HG02973 (cell line): Measurements from ENCODE around the gene PSG2.
"Not testable (repeated sequence)": the region's sequence is repeated elsewhere in the genome, so short reads cannot be mapped to it uniquely, and the experiment has no call there.

Experiments used
- ATAC-seq: cut with Tn5 transposase; IDR thresholded peaks from one replicate; pipeline ENCODE4 v1.9.1; 2021; ENCODE audit warnings: moderate library complexity; ENCODE audit not compliant: unreplicated experiment

PSG2 gene

DNA sequence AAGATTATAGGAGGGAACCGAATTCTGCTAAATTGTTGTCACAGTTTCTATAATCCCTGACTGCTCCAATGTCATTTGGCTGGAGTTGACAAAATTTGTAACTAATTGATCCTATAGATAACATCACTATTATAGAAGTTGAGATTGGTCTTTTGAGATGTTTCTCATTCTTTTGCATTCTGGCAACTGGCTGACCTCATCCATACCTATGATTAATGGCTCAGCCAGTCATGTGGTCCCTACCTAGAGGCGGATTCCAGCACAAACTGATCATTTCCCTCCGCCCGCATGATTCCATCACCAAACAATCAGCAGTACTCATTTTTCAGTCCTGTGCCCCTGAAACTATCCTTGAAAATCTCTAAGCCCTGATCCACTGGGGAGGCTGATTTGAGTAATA is 4.2 kb downstream of the PSG2 start:
- no peak for ATAC-seq

DNA sequence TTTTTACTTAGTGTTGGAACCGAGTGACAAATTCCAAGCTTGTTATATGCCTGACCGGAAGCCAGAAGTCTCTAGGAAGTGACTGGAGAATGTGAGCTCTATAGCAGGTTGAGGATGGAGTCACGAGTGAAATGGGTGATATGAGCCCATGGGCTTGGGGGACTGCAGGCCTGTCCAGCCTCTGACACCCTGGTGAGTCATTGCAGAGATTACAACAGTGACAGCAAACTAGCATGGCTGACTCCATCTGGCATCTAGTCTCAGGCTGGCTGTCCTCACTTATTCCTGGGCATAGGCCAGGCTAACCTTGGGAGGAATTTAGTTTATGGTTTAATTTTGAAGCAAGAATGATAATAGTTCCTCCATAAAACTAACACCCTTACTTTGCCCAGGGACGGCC is 4.6 kb downstream of the PSG2 start:
- ATAC-seq = not testable (repeated sequence)

DNA sequence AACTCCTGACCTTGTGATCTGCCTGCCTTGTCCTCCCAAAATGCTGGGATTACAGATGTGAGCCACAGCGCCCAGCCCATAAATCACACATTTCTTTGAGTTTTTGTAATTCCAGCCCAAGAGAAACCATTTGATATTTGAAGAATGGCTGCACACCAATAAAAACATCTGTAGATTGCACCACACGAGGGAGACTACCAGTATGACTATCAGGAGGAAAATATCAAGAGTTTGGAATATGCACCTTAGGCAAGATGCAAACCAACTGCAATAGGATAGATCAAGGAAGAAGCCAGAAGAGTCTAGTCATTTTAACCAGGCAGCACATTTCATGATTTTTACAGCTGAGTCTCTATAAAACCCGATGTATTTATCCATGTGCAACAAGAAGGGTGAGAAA is 20.1 kb downstream of the PSG2 start:
- not testable (repeated sequence) for ATAC-seq

DNA sequence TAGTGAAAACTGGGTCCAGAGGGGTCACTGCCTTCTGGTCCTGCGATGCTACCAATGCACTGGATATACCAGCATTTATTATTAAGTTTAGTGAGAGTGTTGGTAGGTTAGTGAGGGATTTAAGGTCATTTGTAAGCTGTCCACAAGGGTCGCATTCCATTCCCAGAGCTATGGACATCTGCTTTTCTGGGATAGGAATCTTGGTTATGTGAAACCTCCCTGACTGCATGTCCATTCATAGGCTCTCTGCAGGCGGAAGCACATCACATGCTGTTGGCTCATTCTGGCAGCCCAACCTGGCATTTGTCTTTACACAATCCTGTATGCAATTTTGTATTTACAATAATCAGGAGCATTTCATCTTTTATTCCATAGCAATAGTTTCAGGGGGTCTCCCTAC is 21.2 kb downstream of the PSG2 start:
- not testable (repeated sequence) for ATAC-seq

DNA sequence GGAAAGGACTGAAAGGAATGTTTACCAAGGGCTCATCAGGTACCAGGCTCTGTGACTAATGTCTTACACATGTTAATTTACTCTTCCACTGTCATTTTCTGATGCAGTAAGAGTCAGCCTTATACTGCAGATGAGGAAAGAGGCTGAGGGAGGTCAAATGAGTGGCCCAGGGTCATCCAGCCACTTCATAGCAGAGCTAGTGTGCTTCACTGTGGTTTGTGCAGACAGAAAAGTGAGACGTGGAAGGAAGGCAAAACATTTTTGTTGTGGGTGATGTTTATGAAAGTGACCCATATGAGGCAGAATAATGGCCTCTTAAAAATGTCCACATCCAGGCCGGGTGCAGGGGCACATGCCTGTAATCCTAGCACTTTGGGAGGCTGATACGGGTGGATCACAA is 22.2 kb downstream of the PSG2 start:
- not testable (repeated sequence) for ATAC-seq

DNA sequence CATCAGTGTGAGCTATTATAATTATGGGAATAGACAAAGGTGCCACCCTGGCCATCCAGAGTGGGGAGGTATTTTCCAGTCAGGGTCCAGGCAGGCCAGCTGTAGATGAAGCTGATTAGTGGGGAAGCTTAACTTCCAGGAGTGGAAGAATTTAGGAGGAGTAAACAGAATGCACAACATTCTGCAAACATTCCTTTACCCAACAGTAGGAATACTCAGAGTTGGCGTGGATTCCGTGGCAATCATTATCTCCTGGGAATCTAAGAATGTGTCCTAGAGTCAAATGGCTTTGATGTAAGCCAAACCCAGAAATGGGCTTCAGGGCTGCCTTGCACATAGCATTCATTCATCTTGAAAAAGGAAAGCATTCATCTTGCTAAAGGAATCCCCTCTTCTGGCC is 23.0 kb downstream of the PSG2 start:
- not testable (repeated sequence) for ATAC-seq

DNA sequence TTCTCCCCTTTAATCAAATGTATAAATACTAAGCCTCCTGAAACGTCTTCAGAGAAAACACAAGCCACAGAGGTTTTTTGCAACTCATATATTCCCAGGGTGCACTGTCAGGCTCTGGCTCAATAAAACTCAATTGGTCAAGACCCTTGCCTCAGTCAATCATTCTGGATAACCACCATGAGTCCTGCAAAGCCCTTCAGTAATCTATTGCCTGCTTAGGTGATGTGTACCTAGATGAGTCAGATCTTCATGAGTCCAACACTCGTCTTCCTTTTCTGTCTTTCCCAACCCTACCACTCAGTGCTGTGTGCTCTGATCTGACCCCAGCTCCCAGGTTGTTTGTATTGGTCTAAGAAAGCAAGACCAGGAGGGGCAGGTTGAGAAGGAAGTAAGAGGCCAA is 24.1 kb downstream of the PSG2 start:
- not testable (repeated sequence) for ATAC-seq

DNA sequence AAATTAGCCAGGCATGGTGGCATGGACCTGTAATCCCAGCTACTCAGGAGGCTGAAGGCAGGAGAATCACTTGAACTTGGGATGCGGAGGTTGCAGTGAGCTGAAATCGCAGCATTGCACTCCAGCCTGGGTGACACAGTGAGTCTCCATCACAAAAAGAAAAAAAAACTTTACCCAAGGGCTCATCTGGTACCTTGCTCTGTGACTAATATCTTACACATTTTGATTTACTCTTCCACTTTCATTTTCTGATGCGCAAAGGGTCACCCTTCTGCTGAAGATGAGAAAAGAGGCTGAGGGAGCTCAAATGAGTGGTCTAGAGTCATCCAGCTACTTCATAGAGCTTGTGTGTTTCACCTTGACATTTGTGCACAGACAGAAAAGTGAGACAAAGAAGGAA is 34.5 kb downstream of the PSG2 start:
- not testable (repeated sequence) for ATAC-seq

DNA sequence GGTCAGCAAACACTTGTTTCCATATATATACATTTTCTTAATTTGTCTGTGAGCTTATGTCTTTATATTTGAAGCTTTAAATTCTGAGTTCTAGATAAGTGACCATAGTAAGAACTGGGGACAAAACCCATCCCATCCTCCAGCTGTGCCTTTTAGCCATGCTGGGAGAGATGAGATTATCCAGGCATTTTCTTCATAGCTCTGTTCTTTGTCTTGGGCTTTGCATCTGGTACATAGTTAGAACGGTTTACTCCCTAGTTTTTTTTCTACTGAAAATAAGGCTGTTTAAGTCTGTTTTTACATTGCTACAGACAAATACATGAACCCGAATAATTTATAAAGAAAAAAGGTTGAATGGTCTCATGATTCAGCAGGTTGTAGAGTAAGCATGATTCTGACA is 35.9 kb downstream of the PSG2 start:
- not testable (repeated sequence) for ATAC-seq

DNA sequence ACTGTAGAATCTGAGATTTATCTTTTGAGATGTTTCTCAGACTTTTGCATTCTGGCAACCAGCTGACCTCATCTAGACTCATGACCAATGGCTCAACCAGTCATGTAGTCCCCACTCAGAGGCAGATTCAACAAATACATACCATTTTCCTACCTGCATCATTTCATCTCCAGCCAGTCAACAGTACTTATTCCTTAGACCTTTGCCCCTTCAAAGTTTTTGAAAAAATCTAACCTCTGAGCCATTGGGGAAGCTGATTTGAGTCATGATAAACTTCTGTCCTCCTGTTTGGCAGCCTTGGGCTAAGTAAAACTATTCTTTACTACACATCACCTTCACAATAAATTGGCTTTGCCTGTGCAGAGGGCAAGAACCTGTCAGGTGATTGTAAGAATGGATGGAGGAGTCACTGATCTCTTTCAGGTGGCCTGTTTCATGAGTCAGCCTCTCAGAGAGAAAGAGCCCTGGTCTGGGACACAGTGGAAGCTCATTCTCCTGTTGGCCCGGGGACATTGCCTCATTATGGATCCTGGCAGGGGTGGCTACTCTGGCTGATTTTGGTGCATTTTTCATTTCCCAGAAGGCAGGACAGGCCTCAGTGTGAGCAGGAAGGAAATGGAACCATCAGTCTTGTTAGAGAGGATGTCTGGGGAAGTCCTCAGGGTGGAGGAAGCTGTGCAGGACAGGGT is 38.9 kb downstream of the PSG2 start:
- not testable (repeated sequence) for ATAC-seq

DNA sequence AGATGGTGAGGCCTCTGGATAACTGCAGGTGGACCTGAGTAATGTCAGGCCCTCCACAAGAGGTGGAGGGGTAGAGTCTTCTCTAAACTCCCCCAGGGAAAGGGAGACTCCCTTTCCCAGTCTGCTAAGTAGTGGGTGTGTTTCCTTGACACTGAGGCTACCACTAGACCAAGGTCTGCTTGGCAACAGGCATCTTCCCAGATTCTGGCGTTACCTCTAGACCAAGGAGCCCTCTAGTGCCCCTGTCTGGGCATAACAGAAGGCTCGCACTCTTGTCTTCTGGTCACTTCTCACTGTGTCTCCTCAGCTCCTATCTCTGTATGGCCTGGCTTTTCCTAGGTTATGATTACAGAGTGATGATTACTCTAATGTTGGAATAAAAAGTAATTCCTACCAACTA is 50.9 kb downstream of the PSG2 start:
- not testable (repeated sequence) for ATAC-seq

DNA sequence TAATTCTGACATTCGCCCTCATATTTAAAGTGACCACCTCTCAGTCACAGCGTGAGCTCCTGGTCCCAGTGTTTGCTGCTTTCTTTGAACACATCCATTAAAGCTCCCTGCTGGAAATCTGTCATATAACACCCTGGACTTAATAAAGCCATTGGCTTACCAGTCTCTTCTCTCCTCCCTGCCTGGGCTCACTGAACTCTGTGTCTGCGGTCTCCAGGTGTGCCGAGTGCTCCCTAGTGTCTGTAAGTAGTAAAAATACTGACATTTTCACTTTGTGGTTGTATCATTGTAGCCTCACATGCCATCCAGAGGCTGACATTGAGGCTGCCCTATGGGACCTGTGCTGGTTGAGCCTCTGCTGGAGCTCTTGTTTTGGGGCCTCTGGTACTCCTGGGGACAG is 53.6 kb downstream of the PSG2 start:
- no peak for ATAC-seq

DNA sequence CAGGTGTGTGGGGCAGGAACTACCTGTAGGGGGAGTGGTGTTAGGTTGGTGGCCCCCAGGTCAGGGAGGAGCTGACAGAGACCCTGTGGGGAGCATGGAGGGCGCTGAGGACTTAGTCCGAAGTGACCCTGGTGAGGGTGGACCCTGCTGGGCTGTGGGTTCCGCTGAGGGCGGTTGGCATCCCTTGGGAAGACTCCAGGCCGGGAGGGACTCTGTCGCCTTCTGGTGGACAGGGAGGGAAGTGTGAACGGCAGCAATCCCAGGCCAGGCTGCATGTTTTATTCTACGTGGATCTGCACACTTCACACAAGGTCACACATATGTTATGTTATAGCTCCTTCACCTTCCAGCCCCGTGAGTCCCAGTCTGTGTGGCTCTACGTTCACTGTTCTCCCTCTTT is 54.5 kb downstream of the PSG2 start:
- ATAC-seq = not testable (repeated sequence)

DNA sequence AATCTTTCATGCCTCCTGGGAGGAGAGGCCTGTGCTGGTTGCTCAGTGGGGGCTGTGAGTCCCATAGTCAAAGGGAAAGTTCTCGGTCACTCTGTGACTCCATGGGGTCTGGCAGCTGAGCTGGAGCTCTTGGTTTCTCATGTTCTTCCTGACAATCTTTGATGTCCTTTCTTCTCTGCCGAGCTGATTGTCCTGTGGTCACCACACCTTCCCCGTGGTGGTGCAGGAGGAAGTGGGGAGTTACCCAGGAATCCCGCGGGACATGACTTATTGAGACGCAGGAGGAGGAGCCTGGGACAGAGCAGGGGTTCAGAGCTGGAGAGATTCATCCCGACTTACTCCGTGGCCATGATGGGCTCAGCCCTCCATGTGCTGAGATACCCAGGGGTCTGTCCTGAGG is 55.4 kb downstream of the PSG2 start:
- ATAC-seq = not testable (repeated sequence)

DNA sequence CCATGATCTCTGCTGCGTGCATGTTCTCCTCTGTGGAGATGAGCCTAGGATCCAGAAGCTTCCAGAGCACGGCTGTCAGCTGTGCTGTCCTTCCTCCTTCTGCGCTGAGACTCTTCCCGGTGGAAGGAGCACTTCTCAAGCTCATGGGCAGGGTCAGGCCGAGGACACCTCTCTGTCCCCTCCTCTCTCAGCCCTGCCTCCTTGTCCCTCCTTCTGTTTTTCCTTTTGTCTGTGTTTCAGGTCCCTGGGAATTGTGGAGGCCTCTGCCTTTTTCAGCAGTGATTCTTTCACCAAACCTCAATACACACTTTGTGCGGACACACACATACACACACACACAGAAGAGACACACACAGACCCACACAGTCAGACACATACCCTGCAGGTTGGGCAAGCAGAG is 56.1 kb downstream of the PSG2 start, which contains the start of gene PSG11:
Gene PSG11 (minus strand): TSS at position 101 of the 400 bp plus-strand sequence. CDS start 97 bp downstream, at position 4.
- not testable (repeated sequence) for ATAC-seq

DNA sequence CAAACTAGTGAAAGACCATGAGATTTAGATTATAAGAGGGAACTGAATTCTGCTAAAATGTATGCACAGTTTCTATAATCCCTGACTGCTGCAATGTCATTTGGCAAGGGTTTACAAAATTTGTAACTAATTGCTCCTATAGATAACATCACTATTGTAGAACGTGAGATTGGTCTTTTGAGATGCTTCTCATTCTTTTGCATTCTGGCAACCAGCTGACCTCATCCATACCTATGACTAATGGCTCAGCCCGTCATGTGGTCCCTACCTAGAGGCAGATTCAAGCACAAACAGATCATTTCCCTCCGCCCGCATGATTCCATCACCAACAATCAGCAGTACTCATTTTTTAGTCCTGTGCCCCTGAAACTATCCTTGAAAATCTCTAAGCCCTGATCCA is 60.4 kb downstream of the PSG2 start:
- not testable (repeated sequence) for ATAC-seq

DNA sequence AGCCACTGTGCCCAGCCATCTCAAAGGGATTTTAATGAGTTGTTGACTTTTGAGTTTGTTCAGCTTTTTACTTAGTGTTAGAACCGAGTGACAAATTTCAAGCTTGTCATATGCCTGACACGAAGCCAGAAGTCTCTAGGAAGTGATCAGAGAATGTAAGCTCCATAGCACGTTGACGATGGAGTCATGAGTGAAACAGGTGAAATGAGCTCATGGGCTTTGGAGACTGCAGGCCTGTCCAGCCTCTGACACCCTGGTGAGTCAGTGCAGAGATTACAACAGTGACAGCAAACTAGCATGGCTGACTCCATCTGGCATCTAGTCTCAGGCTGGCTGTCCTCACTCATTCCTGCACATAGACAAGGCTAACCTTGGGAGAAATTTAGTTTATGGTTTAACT is 60.9 kb downstream of the PSG2 start:
- not testable (repeated sequence) for ATAC-seq

DNA sequence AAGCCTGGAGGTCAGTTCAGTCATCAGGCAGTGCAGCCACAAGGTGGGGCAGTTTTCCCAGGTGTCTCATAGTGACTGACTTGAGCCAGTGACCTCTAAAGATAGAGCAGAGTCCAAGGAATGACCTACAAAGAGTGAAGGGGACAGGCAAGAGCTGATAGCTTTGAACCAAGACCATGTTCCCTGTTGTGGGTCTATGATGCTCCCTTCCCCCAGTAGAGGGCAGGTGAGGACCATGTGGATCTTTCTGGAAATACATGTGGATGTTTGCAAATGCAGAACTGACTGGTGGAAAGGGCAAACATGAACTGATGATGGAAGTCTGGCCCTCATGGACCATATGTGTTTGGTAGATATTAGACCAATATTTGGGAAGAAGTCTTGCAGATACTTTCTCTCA is 62.9 kb downstream of the PSG2 start:
- ATAC-seq = not testable (repeated sequence)
